Astrocyte of the spinal cord (primary cell): ENCODE measurements around the gene NSUN6.
A peak's percentile ranks its signal among the peaks of the same experiment; 100 is the strongest.

Experiments
- DNase-seq: peaks from one replicate; pipeline ENCODE4 v3.0.0; 2011; ENCODE audit warnings: low read depth, low spot score
- H3K4me3 ChIP-seq: 2 replicates; pipeline ENCODE4 v1.5.1; 2011; ENCODE audit warnings: low read depth, mild to moderate bottlenecking, low read length, moderate library complexity
- in situ Hi-C: cut with HindIII; loops from 2 replicates; pipeline ENCODE4 v1.10.0; 2017; ENCODE audit warnings: low sequenced_read_pairs
- TF ChIP-seq, protein P1 (sequence below): IDR thresholded peaks from 2 replicates; pipeline ENCODE4 v1.5.1; 2012; ENCODE audit warnings: low read depth, mild to moderate bottlenecking, low read length, inconsistent platforms

The NSUN6 gene

DNA sequence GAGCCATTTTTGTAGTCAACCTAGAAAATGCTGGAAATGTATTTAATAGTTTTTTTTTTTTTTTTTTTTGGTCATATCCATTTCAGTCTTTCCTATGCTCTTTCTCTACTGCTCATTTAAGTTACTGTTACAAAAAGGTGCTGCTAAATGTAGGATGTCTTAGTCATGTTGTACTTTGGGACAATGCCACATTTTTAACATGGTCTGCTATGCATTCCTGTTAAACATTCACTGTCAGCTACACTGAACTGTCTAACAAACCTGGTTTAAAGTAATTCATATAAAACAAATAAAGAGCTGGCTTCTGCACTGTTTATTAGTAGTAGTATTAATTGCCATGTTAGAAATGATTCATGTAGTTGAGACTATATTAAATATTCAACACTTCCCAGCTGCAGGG, 108.6 kb downstream of the NSUN6 start:
- H3K4me3 ChIP-seq: no peak overlapping the region
- DNase-seq: peak; percentile 52
- TF ChIP-seq, protein P1, sequence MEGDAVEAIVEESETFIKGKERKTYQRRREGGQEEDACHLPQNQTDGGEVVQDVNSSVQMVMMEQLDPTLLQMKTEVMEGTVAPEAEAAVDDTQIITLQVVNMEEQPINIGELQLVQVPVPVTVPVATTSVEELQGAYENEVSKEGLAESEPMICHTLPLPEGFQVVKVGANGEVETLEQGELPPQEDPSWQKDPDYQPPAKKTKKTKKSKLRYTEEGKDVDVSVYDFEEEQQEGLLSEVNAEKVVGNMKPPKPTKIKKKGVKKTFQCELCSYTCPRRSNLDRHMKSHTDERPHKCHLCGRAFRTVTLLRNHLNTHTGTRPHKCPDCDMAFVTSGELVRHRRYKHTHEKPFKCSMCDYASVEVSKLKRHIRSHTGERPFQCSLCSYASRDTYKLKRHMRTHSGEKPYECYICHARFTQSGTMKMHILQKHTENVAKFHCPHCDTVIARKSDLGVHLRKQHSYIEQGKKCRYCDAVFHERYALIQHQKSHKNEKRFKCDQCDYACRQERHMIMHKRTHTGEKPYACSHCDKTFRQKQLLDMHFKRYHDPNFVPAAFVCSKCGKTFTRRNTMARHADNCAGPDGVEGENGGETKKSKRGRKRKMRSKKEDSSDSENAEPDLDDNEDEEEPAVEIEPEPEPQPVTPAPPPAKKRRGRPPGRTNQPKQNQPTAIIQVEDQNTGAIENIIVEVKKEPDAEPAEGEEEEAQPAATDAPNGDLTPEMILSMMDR: no peak
- in situ Hi-C loops: no loop called here

DNA sequence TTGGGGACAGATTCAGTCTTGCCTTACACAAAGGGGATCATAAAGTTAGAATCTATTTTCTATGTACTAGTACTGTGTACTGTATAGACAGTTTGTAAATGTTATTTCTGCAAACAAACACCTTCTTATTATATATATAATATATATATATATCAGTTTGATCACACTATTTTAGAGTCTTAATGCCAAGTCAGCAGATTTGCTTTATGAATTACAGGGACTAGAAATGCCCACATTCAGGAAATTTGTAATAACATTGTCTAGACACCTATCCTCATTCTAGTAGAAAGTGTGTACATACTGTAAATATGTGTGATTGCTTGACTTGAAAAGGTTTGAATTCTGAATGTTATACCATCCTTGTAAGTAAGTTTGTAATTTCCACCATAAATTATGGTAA, 111.2 kb downstream of the NSUN6 start:
- TF ChIP-seq, protein P1: no peak
- no peak for DNase-seq
- in situ Hi-C loops: no loop called here
- H3K4me3 ChIP-seq: no peak overlapping the region

DNA sequence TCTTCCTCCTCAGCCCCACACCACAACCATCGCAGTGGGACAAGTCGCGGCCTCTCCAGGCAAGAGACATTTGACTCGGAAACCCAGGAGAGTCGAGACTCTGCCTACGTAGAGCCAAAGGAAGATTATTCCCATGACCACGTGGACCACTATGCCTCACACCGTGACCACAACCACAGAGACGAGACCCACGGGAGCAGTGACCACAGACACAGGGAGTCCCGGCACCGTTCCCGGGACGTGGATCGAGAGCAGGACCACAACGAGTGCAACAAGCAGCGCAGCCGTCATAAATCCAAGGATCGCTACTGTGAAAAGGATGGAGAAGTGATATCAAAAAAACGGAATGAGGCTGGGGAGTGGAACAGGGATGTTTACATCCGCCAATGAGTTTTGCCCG, 112.1 kb downstream of the NSUN6 start:
- H3K4me3 ChIP-seq: no peak overlapping the region
- in situ Hi-C loops: no loop called here
- no peak for DNase-seq
- TF ChIP-seq, protein P1: no peak

DNA sequence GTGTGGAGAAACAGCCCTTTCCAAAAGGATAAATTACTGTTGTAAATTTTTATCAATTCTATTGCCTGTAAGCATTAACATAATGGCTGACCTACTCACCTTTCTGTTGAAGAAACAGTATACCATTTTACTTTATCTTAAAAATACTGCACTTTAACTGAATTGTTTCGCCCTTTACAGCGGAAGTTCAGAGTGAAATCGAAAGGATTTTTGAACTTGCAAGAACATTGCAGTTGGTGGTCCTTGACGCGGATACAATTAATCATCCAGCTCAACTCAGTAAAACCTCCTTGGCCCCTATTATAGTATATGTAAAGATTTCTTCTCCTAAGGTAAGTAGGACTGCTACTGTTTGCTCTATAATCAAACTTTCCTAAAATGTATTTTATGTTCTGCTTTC, 117.5 kb downstream of the NSUN6 start:
- DNase-seq: no peak
- H3K4me3 ChIP-seq: no peak overlapping the region
- TF ChIP-seq, protein P1: no peak
- in situ Hi-C loops: no loop called here

DNA sequence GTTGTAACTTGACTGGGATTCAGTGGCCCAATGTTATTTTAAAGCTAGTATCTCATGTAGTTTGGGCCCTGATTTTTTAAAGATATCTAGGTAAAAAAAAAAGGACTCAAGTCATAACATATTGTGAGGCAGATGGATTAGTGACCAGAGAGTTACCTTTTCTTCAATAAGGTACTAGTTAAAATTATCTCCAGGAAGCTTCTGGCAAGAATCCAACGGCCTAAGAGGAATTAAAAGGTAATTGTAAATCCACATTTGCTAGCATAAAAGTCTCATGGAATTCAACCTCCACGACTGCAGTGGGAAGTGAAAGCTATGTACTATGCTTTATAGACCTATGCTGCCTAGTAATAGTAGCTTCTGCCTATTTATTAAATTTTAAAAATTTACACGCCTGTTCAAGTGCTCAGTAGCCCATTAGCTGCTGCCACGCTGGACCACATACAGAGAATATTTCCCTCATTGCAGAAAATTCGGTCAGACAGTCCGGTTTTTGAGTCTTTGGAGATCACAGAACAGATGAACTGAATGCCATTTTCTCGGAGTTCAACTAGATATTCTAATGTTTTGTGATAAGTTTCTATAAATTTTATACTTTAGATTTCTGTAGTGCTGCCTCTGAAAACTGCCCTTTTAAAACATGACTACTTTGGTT, 118.4 kb downstream of the NSUN6 start:
- H3K4me3 ChIP-seq: no peak overlapping the region
- TF ChIP-seq, protein P1: no peak
- in situ Hi-C loops: no loop called here
- DNase-seq: no peak

DNA sequence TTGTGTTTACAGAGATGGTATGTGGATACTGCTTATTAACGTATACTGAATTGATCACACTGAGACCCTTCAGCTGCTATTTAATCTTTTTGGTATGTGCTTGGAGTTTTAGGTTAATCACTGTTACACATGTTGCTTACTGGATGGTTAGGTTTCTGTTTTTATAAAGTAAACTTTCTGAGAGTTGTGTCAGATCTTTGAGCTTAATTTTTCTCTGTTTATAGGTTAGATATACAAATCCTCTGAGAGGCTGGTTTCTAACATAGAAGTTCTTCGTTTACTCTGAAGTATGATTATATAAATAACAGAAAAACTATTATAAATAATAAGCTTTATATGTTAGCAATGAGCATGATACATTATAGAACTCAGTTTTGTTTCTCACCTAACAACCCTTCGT, 123.1 kb downstream of the NSUN6 start:
- no peak for DNase-seq
- TF ChIP-seq, protein P1: no peak
- no peak overlapping the region for H3K4me3 ChIP-seq
- in situ Hi-C loops: no loop called here
